GM19238 (cell line): ENCODE results near the gene SURF4.
A peak's percentile ranks its signal among the peaks of the same experiment; 100 is the strongest.
"Not testable (repeated sequence)": the region's sequence is repeated elsewhere in the genome, so short reads cannot be mapped to it uniquely, and the experiment has no call there.

ENCODE experiments used
- DNase-seq: peaks from one replicate; pipeline ENCODE4 v3.0.0; 2011; ENCODE audit warnings: low spot score; ENCODE audit not compliant: insufficient read length

Gene SURF4

DNA sequence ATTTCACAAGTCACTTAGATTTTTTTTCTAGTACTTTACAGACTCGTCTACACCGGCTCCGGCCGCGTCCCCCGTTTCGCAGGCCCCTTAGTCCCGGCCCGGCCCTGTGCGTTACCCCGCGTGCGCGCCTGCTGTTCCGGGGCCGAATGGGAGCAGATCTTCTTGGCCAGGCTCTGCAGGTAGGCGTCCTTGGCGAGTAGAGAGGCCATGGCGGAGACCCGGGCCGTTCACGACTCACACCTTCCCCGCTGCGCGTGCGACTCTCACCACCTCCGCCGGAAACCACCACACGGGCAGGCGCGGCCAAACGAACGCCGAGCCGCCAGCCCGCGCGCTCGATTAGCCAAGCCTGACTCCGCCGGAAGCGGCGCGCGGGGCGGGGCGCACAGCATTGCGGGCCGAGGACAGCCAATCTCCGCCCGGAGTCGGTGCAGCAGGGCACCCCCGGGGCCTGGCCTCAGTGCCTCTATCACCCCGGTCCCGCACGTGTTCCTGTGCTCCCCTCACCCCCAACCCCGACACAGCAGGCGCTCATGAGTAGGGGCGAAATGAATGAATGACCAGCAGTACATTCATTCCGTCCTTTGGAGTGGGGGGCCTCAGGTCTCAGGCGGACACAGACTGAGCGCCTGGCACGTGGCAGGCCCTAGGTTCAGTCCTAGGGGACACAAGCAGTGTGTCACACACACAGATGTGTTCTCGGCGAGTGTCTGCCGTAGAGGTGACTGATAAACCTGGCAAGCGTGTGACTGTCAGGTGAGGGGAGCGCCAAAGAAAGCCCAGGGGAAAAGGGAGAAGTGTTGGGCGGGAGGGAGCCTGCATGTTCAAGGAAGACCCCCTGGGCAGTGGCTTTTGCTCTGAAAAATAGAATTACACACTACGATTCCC lies 39.7 kb downstream of the SURF4 start, which contains the start of gene SURF6:
Gene SURF6 (minus strand): TSS at position 265 of the 888 bp plus-strand sequence. CDS start 56 bp downstream, at position 209.
- peak; percentile 90 for DNase-seq

GRCh38 chr9:133334888-133335287 lies 41.0 kb downstream of the SURF4 start:
- DNase-seq, result not testable (repeated sequence)

GRCh38 chr9:133334161-133334560 lies 41.7 kb downstream of the SURF4 start:
- DNase-seq, result no peak

- no peak for DNase-seq
These were observed 42.3 kb downstream of the SURF4 start for GRCh38 chr9:133333566-133333965.

GRCh38 chr9:133333011-133333410 lies 42.8 kb downstream of the SURF4 start:
- DNase-seq, result no peak

DNA sequence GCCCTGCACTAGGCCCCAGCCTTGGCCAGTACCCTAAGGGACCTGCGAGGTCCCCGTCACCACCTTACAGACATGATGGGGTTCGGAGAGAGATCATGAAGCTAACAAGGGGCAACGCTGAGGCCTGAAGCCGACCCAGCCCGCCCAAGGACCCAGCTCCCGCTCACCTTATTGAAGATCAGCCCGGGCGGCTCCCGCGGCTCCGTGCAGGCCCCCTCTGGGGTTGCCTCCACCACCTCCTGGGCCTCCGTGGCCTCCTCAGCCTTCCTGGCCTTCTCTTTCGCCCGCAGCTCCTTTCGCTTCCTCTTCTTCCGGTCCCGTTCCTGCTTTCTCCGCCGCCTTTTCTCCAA lies 43.5 kb downstream of the SURF4 start:
- DNase-seq, result no peak

DNA sequence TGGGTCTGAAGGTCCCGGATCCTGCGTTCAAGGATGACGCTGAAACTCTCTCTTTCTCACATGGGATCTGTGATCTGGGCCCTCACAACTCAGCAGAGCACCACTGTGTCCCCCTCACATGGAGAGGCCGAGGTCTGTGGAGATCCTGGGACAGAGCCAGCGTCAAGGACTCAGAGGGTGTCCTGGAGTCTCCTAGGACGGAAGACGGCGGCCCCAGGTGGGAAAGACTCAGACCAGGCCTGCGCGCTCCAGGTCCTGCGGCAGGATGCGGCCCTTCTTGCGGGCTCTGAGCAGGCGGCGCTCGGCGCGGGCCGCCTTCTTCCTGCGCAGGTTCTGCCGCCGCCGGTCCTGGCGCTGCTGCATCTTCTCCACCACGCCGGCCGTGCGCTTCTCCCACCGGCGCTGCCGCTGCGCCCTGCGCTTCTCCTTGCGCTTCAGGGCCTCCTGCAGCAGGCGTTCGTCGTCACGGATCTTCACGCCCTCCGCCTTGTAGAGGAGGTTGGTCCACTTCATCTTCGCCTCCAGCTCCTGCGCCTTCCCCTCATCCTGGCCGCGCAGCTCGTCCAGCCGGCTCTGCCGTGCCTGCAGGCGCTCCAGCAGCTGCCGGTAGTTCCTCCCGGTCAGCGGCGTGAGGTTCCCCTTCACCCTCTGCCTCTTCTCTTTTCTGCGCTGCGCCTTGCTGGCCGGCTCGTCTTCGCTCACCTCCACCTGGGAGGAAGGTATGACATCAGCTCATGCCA lies 44.0 kb downstream of the SURF4 start:
- DNase-seq, result no peak

- no peak for DNase-seq
These were observed 44.6 kb downstream of the SURF4 start for GRCh38 chr9:133331221-133331620.

- not testable (repeated sequence) for DNase-seq
These were observed 46.3 kb downstream of the SURF4 start for GRCh38 chr9:133329306-133330156.

DNA sequence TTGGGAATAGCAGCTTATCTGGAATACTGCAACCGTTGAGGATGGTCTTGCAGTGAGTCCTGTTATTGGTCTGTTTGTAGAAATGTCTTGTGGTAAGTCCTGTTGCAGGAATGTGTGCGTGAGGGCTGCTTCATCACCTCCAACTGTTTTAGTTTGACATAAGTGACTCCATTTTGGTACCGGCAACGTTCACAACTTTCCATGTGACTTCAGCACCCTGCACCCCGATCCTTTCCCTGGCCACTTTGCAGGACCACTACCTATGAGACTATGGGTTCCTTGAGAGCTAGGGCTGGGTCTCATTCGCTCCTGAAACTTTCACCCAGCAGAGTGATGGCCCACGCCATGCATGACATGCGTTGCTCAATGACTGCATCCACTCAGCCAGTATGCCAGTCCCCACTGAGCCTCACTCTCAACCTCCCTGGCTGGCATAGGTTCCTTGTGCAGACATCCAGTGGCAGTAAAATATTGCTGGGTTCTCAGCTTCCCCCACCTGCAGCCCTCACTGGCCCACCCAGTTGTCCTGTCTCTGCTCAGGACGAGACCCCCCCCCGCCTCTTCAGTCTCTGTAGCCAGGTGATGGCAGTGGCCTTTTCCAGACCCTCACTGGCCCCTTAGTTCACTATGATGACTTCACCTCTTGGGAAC lies 47.9 kb downstream of the SURF4 start:
- DNase-seq, result no peak

DNA sequence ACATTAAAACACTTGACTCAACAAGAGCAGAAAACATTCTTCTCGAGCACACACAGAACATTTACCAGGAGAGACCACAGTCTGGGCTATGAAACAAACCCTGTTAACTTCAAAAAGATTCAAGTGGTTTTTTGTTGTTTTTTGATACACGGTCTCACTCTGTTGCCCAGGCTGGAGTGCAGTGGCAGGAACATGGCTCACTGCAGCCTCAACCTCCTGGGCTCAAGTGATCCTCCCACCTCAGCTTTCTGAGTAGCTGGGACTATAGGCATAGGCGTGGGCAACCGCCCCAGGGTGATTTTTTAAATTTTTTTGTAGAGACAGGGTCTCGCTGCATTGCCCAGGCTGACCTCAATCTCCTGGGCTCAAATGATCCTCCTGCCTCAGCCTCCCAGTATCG lies 48.8 kb downstream of the SURF4 start:
- DNase-seq, result not testable (repeated sequence)

DNA sequence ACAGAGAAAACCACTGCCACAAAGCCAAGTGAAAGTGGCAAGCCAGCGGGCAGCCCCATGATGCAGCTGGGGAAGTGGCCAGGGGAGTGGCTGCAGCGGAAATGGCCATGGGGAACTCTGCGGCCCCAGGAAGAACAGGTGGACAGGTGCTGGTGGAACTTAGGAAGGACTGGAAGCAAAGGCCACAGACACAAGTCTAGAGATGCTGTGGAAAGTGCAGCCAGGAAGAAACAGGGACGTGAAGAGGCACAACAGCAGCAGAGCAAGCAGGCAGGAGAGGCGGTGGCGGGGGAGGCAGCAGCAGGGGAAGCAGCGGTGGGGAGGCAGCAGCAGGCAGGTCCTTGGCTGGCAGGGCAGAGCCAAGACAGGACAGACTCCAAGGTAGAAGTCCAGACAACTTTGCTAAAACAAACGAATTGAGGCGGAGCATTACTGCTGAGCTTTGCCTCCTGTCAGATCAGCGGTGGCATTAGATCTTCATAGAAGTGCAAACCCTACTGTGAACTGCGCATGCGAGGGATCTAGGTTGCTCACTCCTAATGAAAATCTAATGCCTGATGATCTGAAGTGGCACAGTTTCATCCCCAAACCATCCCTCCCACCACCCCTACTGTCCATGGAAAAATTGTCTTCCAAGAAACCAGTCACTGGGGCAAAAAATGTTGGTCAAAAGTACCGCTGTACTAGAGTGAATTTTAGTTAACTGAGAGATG lies 51.7 kb downstream of the SURF4 start:
- no peak for DNase-seq

- DNase-seq, result no peak
These were observed 52.6 kb downstream of the SURF4 start for GRCh38 chr9:133323211-133323610.

DNA sequence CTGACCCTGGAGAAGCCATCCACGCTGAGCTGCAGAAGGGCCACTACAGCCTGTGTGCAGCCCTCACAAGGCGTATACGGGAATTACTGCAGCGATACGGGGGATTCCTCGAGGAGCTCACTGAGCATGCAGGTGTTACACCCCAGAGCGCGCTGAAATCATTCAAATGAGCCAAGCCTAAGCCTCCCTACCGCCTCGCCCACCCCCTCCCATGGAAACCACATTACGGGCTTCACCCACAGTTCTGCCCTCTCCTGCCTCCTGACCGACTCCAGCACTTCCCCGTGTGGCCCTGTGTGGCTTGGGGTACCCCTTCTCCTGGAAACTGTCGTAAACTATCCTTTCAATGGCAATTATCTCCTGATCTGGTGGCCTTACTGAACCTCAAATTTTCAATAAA lies 53.2 kb downstream of the SURF4 start:
- no peak for DNase-seq

- no peak for DNase-seq
These were observed 54.4 kb downstream of the SURF4 start for GRCh38 chr9:133321411-133321935.

DNA sequence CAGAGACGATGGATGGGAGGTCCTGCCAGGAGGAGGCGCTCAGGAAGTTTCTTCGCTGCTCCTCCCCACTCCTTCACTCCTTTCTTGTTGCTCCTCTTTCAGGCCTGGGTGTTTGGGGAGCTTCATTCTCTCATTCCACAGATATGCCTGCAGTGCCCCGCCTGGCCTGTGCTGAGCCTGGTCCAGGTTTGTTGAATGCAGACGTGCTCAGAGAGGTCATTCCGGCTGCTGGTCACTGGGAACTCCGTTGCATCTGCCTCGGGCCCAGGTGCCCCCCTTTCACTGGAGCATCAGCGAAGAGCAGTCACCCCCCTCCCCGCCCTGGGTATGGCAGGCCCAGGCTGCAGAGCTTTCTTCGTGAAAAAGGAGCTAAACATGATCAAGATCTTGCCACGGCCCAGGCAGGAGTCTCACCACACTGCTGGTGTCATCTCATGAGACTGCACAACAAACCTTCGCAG lies 55.4 kb downstream of the SURF4 start:
- no peak for DNase-seq

DNA sequence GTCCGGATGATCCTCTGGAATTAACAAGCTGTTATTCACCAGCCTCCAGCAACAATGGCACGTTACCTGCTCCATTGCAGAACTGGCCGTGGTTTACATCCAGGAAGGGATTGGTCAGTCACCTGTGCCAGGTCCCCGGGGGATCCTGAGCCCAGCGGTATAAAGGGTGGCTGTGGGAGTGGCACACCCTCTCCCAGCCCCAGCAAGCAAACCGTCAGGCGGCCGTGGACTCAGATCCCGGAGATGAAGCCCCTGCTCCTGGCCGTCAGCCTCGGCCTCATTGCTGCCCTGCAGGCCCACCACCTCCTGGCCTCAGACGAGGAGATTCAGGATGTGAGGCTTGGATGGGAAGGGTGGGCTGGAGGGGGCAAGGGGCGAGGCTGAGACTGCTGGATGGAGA lies 58.3 kb downstream of the SURF4 start:
- not testable (repeated sequence) for DNase-seq

- DNase-seq, result no peak
These were observed 59.9 kb downstream of the SURF4 start for GRCh38 chr9:133315997-133316396.
